ENCODE data around the gene CYP4F3.

GRCh38 chr19:15669440-15669839, 28.7 kb downstream of the CYP4F3 start:
- TF ChIP-seq CTCF (IDR thresholded peaks at IDR 0.05) (no peak), STAT6 (CRISPR knock-in tag; conservative IDR thresholded peaks at IDR 0.05; ENCODE audit: low read depth) (no peak), NR1H2 (CRISPR knock-in tag; IDR thresholded peaks at IDR 0.05) (no peak), KAT7 (CRISPR knock-in tag; IDR thresholded peaks at IDR 0.05; ENCODE audit: borderline replicate concordance) (no peak), NR3C1 (CRISPR knock-in tag; conservative IDR thresholded peaks at IDR 0.05; ENCODE audit: low read depth) (no peak), CBFB (CRISPR knock-in tag; IDR thresholded peaks at IDR 0.05; ENCODE audit: low read depth) (no peak)
